Measurements from ENCODE around the gene TNN.

Gene TNN

GRCh38 chr1:175193527-175193910 is 125.9 kb downstream of the TNN start:
- Histone ChIP-seq H3K36me3 (replicated peaks) (no peaks in the 10 kb centered on the region), H3K4me3 (ENCODE audit: low read depth, low read length) (no peak overlapping the region), H3K27me3 (replicated peaks) (peaks cover 3% of the 10 kb centered on the region), H3K27ac (no peak overlapping the region)
- in situ Hi-C loops (cut with HindIII; ENCODE audit: low pct_ligation_motif_present, low sequenced_read_pairs): no loop called here
- DNase-seq: no peak
- TF ChIP-seq CTCF (IDR thresholded peaks at IDR 0.05; ENCODE audit: low read depth, low read length, missing control alignments): no peak

GRCh38 chr1:175195281-175195680 is 127.6 kb downstream of the TNN start:
- Histone ChIP-seq H3K4me3 (ENCODE audit: low read depth, low read length) (no peak overlapping the region), H3K36me3 (replicated peaks) (no peaks in the 10 kb centered on the region), H3K27me3 (replicated peaks) (peaks cover 3% of the 10 kb centered on the region), H3K27ac (no peak overlapping the region)
- in situ Hi-C loops (cut with HindIII; ENCODE audit: low pct_ligation_motif_present, low sequenced_read_pairs): no loop called here
- TF ChIP-seq CTCF (IDR thresholded peaks at IDR 0.05; ENCODE audit: low read depth, low read length, missing control alignments): no peak
- no peak for DNase-seq

- Histone ChIP-seq H3K36me3 (replicated peaks) (no peaks in the 10 kb centered on the region), H3K27me3 (replicated peaks) (peaks cover 3% of the 10 kb centered on the region), H3K27ac (no peak overlapping the region), H3K4me3 (ENCODE audit: low read depth, low read length) (no peak overlapping the region)
- DNase-seq: no peak
- in situ Hi-C loops (cut with HindIII; ENCODE audit: low pct_ligation_motif_present, low sequenced_read_pairs): no loop called here
- no peak for TF ChIP-seq CTCF (IDR thresholded peaks at IDR 0.05; ENCODE audit: low read depth, low read length, missing control alignments)
Measured at GRCh38 chr1:175195798-175196197, 128.2 kb downstream of the TNN start.

- no peaks in the 10 kb centered on the region for H3K27me3 ChIP-seq (replicated peaks)
- in situ Hi-C loops (cut with HindIII; ENCODE audit: low pct_ligation_motif_present, low sequenced_read_pairs): no loop called here
- no peak overlapping the region for H3K4me3 ChIP-seq (ENCODE audit: low read depth, low read length)
- TF ChIP-seq CTCF (IDR thresholded peaks at IDR 0.05; ENCODE audit: low read depth, low read length, missing control alignments): no peak
- H3K27ac ChIP-seq: no peak overlapping the region
- DNase-seq: no peak
- no peaks in the 10 kb centered on the region for H3K36me3 ChIP-seq (replicated peaks)
Measured at GRCh38 chr1:175197531-175197930, 129.9 kb downstream of the TNN start.

Measured in brain microvascular endothelial cell (primary cell).